Measurements from ENCODE around the gene TBC1D13. TPM values are rescaled to one million over a fixed set of nuclear protein-coding genes. Genes with fewer than 3 reads are reported as not detected.

Gene TBC1D13
- total and polyA plus RNA-seq, 9 of the 15 experiments (the other 6 are each of a cell fraction or from before 2014, with no cell fraction given) = 2.3 to 28.7 (median 11.4) TPM

- peak; percentile 85 for TF ChIP-seq PKNOX1 (IDR thresholded peaks at IDR 0.05)
- TF ChIP-seq SMC3 (conservative IDR thresholded peaks at IDR 0.05; ENCODE audit: insufficient read depth, low read depth, low read length) = no peak
- peak; percentile 98 for TF ChIP-seq CEBPB (tag; IDR thresholded peaks at IDR 0.05)
- TF ChIP-seq MCM7 (IDR thresholded peaks at IDR 0.05) = no peak
- TF ChIP-seq ZNF224 (CRISPR knock-in tag; IDR thresholded peaks at IDR 0.05) = peak; percentile 77; the same call in 1 of the 2 replicates
- peak; percentile 70; the same call in 1 of the 2 replicates for TF ChIP-seq DPF2 (IDR thresholded peaks at IDR 0.05)
- TF ChIP-seq TCFL5 (CRISPR knock-in tag; conservative IDR thresholded peaks at IDR 0.05) = no peak
- peak; percentile 96 for TF ChIP-seq KLF13 (tag; IDR thresholded peaks at IDR 0.05; ENCODE audit: borderline replicate concordance, low read depth)
- TF ChIP-seq ZNF586 (CRISPR knock-in tag; conservative IDR thresholded peaks at IDR 0.05) = no peak
- TF ChIP-seq POLR3G (IDR thresholded peaks at IDR 0.05; ENCODE audit: extremely low read depth, insufficient read length, insufficient replicate concordance) = no peak
- peak; percentile 84 for TF ChIP-seq C11orf30 (IDR thresholded peaks at IDR 0.05; ENCODE audit: low read depth)
- TF ChIP-seq ZNF507 (tag; conservative IDR thresholded peaks at IDR 0.05) = no peak
- no peak for TF ChIP-seq CBX2 (IDR thresholded peaks at IDR 0.05; ENCODE audit: insufficient read depth, low read length, poor library complexity, severe bottlenecking)
- peak; percentile 88 for TF ChIP-seq ZNF232 (CRISPR knock-in tag; IDR thresholded peaks at IDR 0.05)
- TF ChIP-seq MCM2 (IDR thresholded peaks at IDR 0.05; ENCODE audit: low read depth) = no peak
- TF ChIP-seq MTF1 (CRISPR knock-in tag; IDR thresholded peaks at IDR 0.05; ENCODE audit: borderline replicate concordance) = no peak
- TF ChIP-seq, protein P1, sequence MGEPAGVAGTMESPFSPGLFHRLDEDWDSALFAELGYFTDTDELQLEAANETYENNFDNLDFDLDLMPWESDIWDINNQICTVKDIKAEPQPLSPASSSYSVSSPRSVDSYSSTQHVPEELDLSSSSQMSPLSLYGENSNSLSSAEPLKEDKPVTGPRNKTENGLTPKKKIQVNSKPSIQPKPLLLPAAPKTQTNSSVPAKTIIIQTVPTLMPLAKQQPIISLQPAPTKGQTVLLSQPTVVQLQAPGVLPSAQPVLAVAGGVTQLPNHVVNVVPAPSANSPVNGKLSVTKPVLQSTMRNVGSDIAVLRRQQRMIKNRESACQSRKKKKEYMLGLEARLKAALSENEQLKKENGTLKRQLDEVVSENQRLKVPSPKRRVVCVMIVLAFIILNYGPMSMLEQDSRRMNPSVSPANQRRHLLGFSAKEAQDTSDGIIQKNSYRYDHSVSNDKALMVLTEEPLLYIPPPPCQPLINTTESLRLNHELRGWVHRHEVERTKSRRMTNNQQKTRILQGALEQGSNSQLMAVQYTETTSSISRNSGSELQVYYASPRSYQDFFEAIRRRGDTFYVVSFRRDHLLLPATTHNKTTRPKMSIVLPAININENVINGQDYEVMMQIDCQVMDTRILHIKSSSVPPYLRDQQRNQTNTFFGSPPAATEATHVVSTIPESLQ (CRISPR knock-in tag; IDR thresholded peaks at IDR 0.05) = peak; percentile 99
- TF ChIP-seq HMG20A (CRISPR knock-in tag; conservative IDR thresholded peaks at IDR 0.05) = no peak
- TF ChIP-seq RFX7 (CRISPR knock-in tag; IDR thresholded peaks at IDR 0.05) = no peak
- TF ChIP-seq HDGF (IDR thresholded peaks at IDR 0.05) = no peak
- TF ChIP-seq CBFB (CRISPR knock-in tag; IDR thresholded peaks at IDR 0.05) = peak; percentile 58; the same call in 1 of the 2 replicates
- no peak for TF ChIP-seq SMAD3 (CRISPR knock-in tag; conservative IDR thresholded peaks at IDR 0.05)
- TF ChIP-seq LCOR (CRISPR knock-in tag; IDR thresholded peaks at IDR 0.05) = peak; percentile 96
- TF ChIP-seq PCBP1 (IDR thresholded peaks at IDR 0.05; ENCODE audit: low read depth, low read length, poor library complexity, severe bottlenecking) = no peak
- peak; percentile 63 for TF ChIP-seq DACH1 (IDR thresholded peaks at IDR 0.05; ENCODE audit: partially characterized antibody)
- TF ChIP-seq NR2F6 (CRISPR knock-in tag; IDR thresholded peaks at IDR 0.05) = no peak
- no peak for TF ChIP-seq ZNF175 (CRISPR knock-in tag; IDR thresholded peaks at IDR 0.05; ENCODE audit: low read depth)
- TF ChIP-seq CHD4 (IDR thresholded peaks at IDR 0.05; ENCODE audit: insufficient read depth, insufficient replicate concordance, low read depth, low read length, poor library complexity, severe bottlenecking) = no peak
Measured at GRCh38 chr9:128786681-128787601, at the start of gene TBC1D13 (continued).
